Liver (tissue), 9 donors: Measurements from ENCODE around the gene SYCP2. TPM values are rescaled to one million over a fixed set of nuclear protein-coding genes. Genes with fewer than 3 reads are reported as not detected.

Experiments
- DNase-seq: peaks from one replicate; pipeline ENCODE4 v3.0.0-alpha.2; 2017; ENCODE audit warnings: low spot score
- H3K27ac ChIP-seq, 2 donors: one replicate each; pipeline ENCODE4 v1.7.0; 2013; ENCODE audit warnings: inconsistent platforms in 2 of 2, low read length in 2 of 2, control low read depth in 1 of 2, low read depth in 1 of 2, mild to moderate bottlenecking in 1 of 2
- H3K27me3 ChIP-seq, 4 donors: one replicate each; pipeline versions ENCODE4 v1.6.1 to v1.7.0; 2013; ENCODE audit warnings: low read length in 3 of 4, inconsistent platforms in 1 of 4, mild to moderate bottlenecking in 1 of 4, moderate library complexity in 1 of 4; ENCODE audit not compliant: control insufficient read depth in 4 of 4, insufficient read depth in 4 of 4
- H3K36me3 ChIP-seq, 4 donors: one replicate each; pipeline versions ENCODE4 v1.6.1 to v1.7.0; 2013; ENCODE audit warnings: low read length in 3 of 4, mild to moderate bottlenecking in 3 of 4, low read depth in 1 of 4, moderate library complexity in 1 of 4; ENCODE audit not compliant: control insufficient read depth in 4 of 4, insufficient read depth in 3 of 4
- H3K4me1 ChIP-seq, 4 donors: one replicate each; pipeline versions ENCODE4 v1.6.1 to v1.7.0; 2013; ENCODE audit warnings: low read length in 3 of 4, mild to moderate bottlenecking in 3 of 4, moderate library complexity in 1 of 4; ENCODE audit not compliant: control insufficient read depth in 4 of 4, insufficient read depth in 4 of 4
- H3K4me3 ChIP-seq, 3 donors: one replicate each; pipeline versions ENCODE4 v1.6.1 to v1.7.0; 2013; ENCODE audit warnings: low read length in 3 of 3, control low read depth in 1 of 3, low read depth in 1 of 3, mild to moderate bottlenecking in 1 of 3
- H3K9ac ChIP-seq, 2 donors: one replicate each; pipeline ENCODE4 v1.7.0; 2013; ENCODE audit warnings: low read length in 2 of 2, mild to moderate bottlenecking in 2 of 2, moderate library complexity in 2 of 2, control low read depth in 1 of 2, low read depth in 1 of 2
- H3K9me3 ChIP-seq, 4 donors: one replicate each; pipeline versions ENCODE4 v1.6.1 to v1.7.0; 2013; ENCODE audit warnings: low read length in 3 of 4; ENCODE audit not compliant: control insufficient read depth in 4 of 4
- ATF3 ChIP-seq: IDR thresholded peaks from 2 replicates; pipeline ENCODE4 v1.6.1; 2016; ENCODE audit warnings: antibody characterized with exemption
- FOXA1 ChIP-seq: IDR thresholded peaks from 2 replicates; pipeline ENCODE4 v1.6.1; 2016; ENCODE audit warnings: antibody characterized with exemption
- FOXA2 ChIP-seq: IDR thresholded peaks from 2 replicates; pipeline ENCODE4 v1.6.1; 2016; ENCODE audit warnings: antibody characterized with exemption
- GABPA ChIP-seq, 2 donors: IDR thresholded peaks in 1 of 2; conservative IDR thresholded peaks in 1 of 2; 2 replicates each; pipeline ENCODE4 v1.6.1; 2016; ENCODE audit warnings: antibody characterized with exemption in 2 of 2, mild to moderate bottlenecking in 1 of 2, moderate library complexity in 1 of 2
- HNF4A ChIP-seq, 2 donors: conservative IDR thresholded peaks; 2 replicates each; pipeline ENCODE4 v1.6.1; 2016; ENCODE audit warnings: antibody characterized with exemption in 2 of 2, mild to moderate bottlenecking in 2 of 2
- HNF4G ChIP-seq: IDR thresholded peaks from 2 replicates; pipeline ENCODE4 v1.6.1; 2016; ENCODE audit warnings: antibody characterized with exemption
- NR2F2 ChIP-seq: IDR thresholded peaks from 2 replicates; pipeline ENCODE4 v1.6.1; 2016; ENCODE audit warnings: antibody characterized with exemption
- REST ChIP-seq: IDR thresholded peaks from 2 replicates; pipeline ENCODE4 v1.6.1; 2016; ENCODE audit warnings: antibody characterized with exemption, mild to moderate bottlenecking
- SP1 ChIP-seq: IDR thresholded peaks from 2 replicates; pipeline ENCODE4 v1.6.1; 2018; ENCODE audit warnings: antibody characterized with exemption, mild to moderate bottlenecking
- TAF1 ChIP-seq: conservative IDR thresholded peaks from 2 replicates; pipeline ENCODE4 v1.6.1; 2016; ENCODE audit warnings: antibody characterized with exemption, mild to moderate bottlenecking
- YY1 ChIP-seq: IDR thresholded peaks from 2 replicates; pipeline ENCODE4 v1.6.1; 2016; ENCODE audit warnings: antibody characterized with exemption, mild to moderate bottlenecking
- WGBS: extraction: QIAGEN DNeasy Blood & Tissue Kit; methylation state at CpG from one replicate; pipeline ENCODE4 v1.1.7; 2013; 5-methylcytosine and 5-hydroxymethylcytosine counted together
- polyA plus RNA-seq, 2 donors: library from polyadenylated mRNA; stranded (reverse) in 1 of 2; unstranded in 1 of 2; fragments of 200-250 nt in 1 of 2; fragments of >200 nt in 1 of 2; fragmentation: Nextera tagmentation in 1 of 2; extraction: Ambion mirVana in 1 of 2; gene quantifications; one replicate each; pipeline versions ENCODE4 v1.2.1 to v1.2.3, GENCODE V29; 2013 to 2015
- total RNA-seq, 2 donors: library from RNA; depleted of rRNA; stranded (reverse); fragments of >200 nt; gene quantifications; one replicate each; pipeline ENCODE4 v1.2.3, GENCODE V29; 2014
- TF ChIP-seq, protein P1 (sequence below): IDR thresholded peaks from 2 replicates; pipeline ENCODE4 v1.6.1; 2016; ENCODE audit warnings: antibody characterized with exemption
- donor health status: healthy.
- donor health status: healthy.
- donor health status: healthy.
- donor health status: healthy.
- donor health status: healthy.

Gene SYCP2
- total and polyA plus RNA-seq, 4 donors: 0.07 to 0.84 (median 0.38) TPM

DNA sequence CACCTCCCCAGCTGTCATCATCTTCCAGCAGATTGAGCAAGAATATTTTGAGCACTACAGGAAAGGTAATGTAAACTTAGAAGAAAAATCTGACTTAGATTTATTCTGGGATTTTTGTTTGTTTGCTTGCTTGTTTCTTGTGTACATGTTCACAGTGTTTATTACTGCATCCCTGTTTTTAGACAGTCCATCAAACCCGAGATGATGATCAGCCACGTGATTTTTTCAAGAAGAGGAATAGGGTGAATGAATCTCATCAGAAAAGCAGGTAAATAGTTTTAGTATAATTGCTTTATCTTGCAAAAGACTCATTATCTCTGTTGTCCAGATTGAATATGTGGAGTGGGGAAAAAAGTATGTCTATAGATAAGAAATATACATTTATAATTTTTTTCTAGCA lies 8.8 kb upstream of the SYCP2 start:
- no peak overlapping the region for H3K4me3 ChIP-seq
- peaks cover 0 to 2% (median 0%) of the 10 kb centered on the region in 4 donors for H3K9me3 ChIP-seq
- 91% methylated on average over 2 of the region's 2 CpGs for WGBS
- TF ChIP-seq FOXA1: no peak
- no peak for TF ChIP-seq FOXA2
- no peak for TF ChIP-seq HNF4A (conservative IDR thresholded peaks at IDR 0.05)
- TF ChIP-seq TAF1: no peak
- TF ChIP-seq HNF4G: no peak
- TF ChIP-seq REST: no peak
- TF ChIP-seq GABPA (IDR thresholded peaks at IDR 0.05 in 1 of 2, conservative IDR thresholded peaks at IDR 0.05 in 1 of 2): no peak
- TF ChIP-seq YY1: no peak
- TF ChIP-seq ATF3: no peak
- no peak for TF ChIP-seq SP1
- no peak for TF ChIP-seq NR2F2
- TF ChIP-seq, protein P1, sequence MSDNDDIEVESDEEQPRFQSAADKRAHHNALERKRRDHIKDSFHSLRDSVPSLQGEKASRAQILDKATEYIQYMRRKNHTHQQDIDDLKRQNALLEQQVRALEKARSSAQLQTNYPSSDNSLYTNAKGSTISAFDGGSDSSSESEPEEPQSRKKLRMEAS: no peak
- peaks cover 0 to 8% (median 6%) of the 10 kb centered on the region in 4 donors for H3K36me3 ChIP-seq
- no peak overlapping the region for H3K9ac ChIP-seq
- H3K27me3 ChIP-seq: no peaks in the 10 kb centered on the region
- DNase-seq: no peak
- H3K27ac ChIP-seq: no peak overlapping the region
- H3K4me1 ChIP-seq: peaks cover 8 to 17% (median 13%) of the 10 kb centered on the region in 4 donors

GRCh38 chr20:59940956-59941294 lies 7.5 kb upstream of the SYCP2 start:
- Histone ChIP-seq H3K4me3 (peak overlapping the region; percentile 78 to 97 (median 80)), H3K4me1 (peaks cover 8 to 17% (median 13%) of the 10 kb centered on the region in 4 donors), H3K36me3 (peaks cover 0 to 8% (median 6%) of the 10 kb centered on the region in 4 donors), H3K9me3 (peaks cover 0 to 2% (median 0%) of the 10 kb centered on the region in 4 donors), H3K27ac (peak overlapping the region; percentile 96 to 97), H3K27me3 (no peaks in the 10 kb centered on the region), H3K9ac (peak overlapping the region; percentile 13 to 88)
- no peak for TF ChIP-seq ATF3
- TF ChIP-seq, protein P1: no peak
- DNase-seq: no peak
- WGBS: 5% methylated on average over 4 of the region's 4 CpGs
